BJ (cell line): Measurements from ENCODE around the gene SLC24A2. TPM values are rescaled to one million over a fixed set of nuclear protein-coding genes. Genes with fewer than 3 reads are reported as not detected.

Experiments used
- CTCF ChIA-PET: fragments of 350-600 bp; formaldehyde crosslinking; extraction: SDS; loops from one replicate; lab custom pipeline; 2021; ENCODE audit warnings: antibody characterized with exemption, inconsistent platforms; lab: Yijun Ruan, JAX
- POLR2A ChIA-PET: fragments of 300-600 bp; sonication (Branson Sonifier 250); formaldehyde crosslinking; extraction: SDS; loops from one replicate; lab custom pipeline; 2021; ENCODE audit warnings: antibody characterized with exemption; lab: Charles Lee
- DNase-seq: peaks from one replicate; pipeline ENCODE4 v3.0.0-alpha.2; 2011; ENCODE audit warnings: low read depth
- H3K27me3 ChIP-seq: 2 replicates; pipeline ENCODE4 v1.6.0; 2011; ENCODE audit warnings: low read length; ENCODE audit not compliant: control insufficient read depth, insufficient read depth
- H3K36me3 ChIP-seq: 2 replicates; pipeline ENCODE4 v1.5.1; 2011; ENCODE audit warnings: low read length; ENCODE audit not compliant: control insufficient read depth, insufficient read depth
- H3K4me3 ChIP-seq: 2 replicates; pipeline ENCODE4 v1.5.1; 2011; ENCODE audit warnings: low read depth, mild to moderate bottlenecking, control low read depth, low read length
- polyA plus RNA-seq: library from polyadenylated mRNA; depleted of rRNA; stranded (reverse); fragments of >200 nt; gene quantifications from 2 replicates; pipeline ENCODE4 v1.2.3, GENCODE V29; 2011
- TF ChIP-seq, protein P1 (sequence below): IDR thresholded peaks from 2 replicates; pipeline ENCODE4 v1.5.1; 2011; ENCODE audit warnings: low read depth, mild to moderate bottlenecking, control low read depth, inconsistent platforms, low read length, moderate library complexity; ENCODE audit not compliant: insufficient read depth

The SLC24A2 gene
- polyA plus RNA-seq, 1 experiment, result not detected

- CTCF ChIA-PET, result no interaction called here
- POLR2A ChIA-PET, result no interaction called here
- TF ChIP-seq, protein P1, sequence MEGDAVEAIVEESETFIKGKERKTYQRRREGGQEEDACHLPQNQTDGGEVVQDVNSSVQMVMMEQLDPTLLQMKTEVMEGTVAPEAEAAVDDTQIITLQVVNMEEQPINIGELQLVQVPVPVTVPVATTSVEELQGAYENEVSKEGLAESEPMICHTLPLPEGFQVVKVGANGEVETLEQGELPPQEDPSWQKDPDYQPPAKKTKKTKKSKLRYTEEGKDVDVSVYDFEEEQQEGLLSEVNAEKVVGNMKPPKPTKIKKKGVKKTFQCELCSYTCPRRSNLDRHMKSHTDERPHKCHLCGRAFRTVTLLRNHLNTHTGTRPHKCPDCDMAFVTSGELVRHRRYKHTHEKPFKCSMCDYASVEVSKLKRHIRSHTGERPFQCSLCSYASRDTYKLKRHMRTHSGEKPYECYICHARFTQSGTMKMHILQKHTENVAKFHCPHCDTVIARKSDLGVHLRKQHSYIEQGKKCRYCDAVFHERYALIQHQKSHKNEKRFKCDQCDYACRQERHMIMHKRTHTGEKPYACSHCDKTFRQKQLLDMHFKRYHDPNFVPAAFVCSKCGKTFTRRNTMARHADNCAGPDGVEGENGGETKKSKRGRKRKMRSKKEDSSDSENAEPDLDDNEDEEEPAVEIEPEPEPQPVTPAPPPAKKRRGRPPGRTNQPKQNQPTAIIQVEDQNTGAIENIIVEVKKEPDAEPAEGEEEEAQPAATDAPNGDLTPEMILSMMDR, result no peak
- DNase-seq, result no peak
- peaks cover 4% of the 10 kb centered on the region; the same call in 1 of the 2 replicates for H3K27me3 ChIP-seq
- no peak overlapping the region for H3K4me3 ChIP-seq
- no peaks in the 10 kb centered on the region for H3K36me3 ChIP-seq
These were observed 685 bp downstream of the SLC24A2 start for GRCh38 chr9:19788152-19788551.

DNA sequence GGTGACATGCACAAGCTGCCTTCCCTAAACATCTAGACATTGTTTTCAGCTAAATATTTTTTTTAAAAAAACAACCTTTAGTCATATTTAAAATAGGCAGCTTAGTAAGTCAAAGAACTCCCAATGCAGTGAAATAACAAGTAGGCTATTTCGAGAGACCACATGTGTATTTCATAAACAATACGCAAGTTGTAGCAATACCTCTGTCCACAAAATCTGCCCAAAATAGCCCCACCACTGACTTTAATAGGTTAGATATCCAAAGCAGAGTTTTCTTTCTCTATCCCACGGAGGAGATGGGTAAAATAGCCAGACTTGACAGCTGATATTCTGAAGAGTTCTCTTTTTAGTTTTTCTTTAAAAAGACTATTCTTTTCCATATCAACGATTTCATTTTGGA lies 1.2 kb downstream of the SLC24A2 start:
- no peaks in the 10 kb centered on the region for H3K36me3 ChIP-seq
- H3K4me3 ChIP-seq, result no peak overlapping the region
- POLR2A ChIA-PET, result no interaction called here
- no peak for DNase-seq
- peaks cover 4% of the 10 kb centered on the region; the same call in 1 of the 2 replicates for H3K27me3 ChIP-seq
- TF ChIP-seq, protein P1, result no peak
- CTCF ChIA-PET, result no interaction called here

DNA sequence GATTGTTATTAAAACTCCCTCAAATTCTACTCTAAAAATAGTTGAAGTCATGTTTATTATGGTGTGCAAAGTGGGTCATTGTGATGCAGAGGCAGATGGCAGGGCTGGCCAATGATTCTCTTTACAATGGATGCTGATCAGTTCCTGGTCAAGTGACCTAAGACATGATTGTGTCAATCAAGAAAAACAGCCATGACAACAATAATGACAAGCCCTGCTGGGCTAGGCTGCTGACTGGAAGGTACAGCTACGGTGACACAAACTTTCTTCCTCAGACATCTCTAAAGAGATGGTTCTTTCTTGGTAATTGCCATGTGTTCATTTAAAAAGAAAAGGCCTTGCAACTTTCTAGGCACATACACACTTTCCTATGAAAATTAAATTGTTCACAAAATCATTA lies 3.6 kb downstream of the SLC24A2 start:
- ChIA-PET POLR2A (no interaction called here), CTCF (no interaction called here)
- TF ChIP-seq, protein P1, result no peak
- Histone ChIP-seq H3K36me3 (no peaks in the 10 kb centered on the region), H3K27me3 (peaks cover 4% of the 10 kb centered on the region; the same call in 1 of the 2 replicates), H3K4me3 (no peak overlapping the region)
- no peak for DNase-seq

DNA sequence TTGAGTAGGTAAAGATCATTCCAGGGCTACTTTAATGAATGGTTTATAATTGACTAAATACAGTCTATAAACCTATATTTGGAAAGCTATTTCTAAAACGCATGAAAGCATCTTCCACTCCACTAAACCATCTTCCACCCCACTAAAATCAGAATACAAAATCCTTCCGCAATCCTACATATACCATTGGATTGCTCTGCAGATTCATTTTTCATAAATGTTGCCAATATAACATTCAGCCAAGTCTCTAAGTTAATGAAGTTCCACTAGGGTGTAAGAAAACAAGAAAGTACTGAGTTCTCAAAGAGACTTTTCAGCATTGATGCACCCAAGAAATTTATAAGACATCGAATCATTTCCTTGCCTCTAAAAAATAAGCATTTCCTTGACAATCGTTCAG lies 4.7 kb downstream of the SLC24A2 start:
- Histone ChIP-seq H3K27me3 (peaks cover 3% of the 10 kb centered on the region; the same call in 1 of the 2 replicates), H3K36me3 (no peaks in the 10 kb centered on the region), H3K4me3 (no peak overlapping the region)
- TF ChIP-seq, protein P1, result no peak
- POLR2A ChIA-PET, result no interaction called here
- CTCF ChIA-PET, result no interaction called here
- DNase-seq, result no peak

DNA sequence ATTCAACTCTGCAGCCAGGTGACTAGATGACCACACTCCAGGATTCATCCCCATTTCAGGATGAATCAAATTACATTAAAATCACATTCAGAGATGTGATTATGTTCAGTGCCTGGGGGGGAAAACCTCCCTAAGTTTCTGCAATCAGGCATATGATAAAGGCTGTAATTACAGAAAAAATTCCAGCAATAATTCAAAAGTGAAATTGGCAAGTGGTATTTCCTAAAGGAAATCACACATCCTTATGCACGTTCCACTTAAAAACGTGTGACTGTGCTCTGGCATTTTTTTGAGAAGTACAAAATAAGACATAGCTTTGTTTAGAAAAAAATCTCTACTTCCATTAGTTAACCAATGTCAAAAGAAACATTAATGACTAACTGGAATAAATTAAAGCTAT lies 5.3 kb downstream of the SLC24A2 start:
- H3K27me3 ChIP-seq, result peaks cover 3% of the 10 kb centered on the region; the same call in 1 of the 2 replicates
- ChIA-PET POLR2A (no interaction called here), CTCF (no interaction called here)
- no peak overlapping the region for H3K4me3 ChIP-seq
- TF ChIP-seq, protein P1, result no peak
- no peak for DNase-seq
- H3K36me3 ChIP-seq, result no peaks in the 10 kb centered on the region
